GM18511 (cell line): ENCODE data around the gene ZNF217.
"Not testable (repeated sequence)": the region's sequence is repeated elsewhere in the genome, so short reads cannot be mapped to it uniquely, and the experiment has no call there.

Source experiments
- ATAC-seq: cut with Tn5 transposase; IDR thresholded peaks from one replicate; pipeline ENCODE4 v1.9.1; 2021; ENCODE audit warnings: mild to moderate bottlenecking, moderate library complexity; ENCODE audit not compliant: unreplicated experiment

The ZNF217 gene

DNA sequence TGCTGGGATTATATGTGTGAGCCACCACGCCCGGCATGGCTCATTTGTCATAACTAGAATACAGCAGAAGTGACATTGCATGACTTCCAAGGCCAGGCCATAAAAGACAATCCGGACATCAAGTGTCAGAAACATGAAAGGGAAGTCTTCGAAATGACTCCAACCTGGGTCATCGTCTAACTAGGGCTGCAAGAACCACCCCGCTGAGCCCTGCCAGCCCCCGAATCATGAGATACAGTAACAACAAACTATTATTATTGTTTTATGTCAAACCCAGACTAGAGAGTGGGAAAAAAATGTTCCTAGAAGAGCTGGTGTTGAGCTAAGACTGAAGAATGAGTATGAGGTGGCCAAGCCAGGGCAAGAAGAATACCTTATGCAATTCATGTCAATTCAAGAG is 59.6 kb downstream of the ZNF217 start:
- no peak for ATAC-seq

DNA sequence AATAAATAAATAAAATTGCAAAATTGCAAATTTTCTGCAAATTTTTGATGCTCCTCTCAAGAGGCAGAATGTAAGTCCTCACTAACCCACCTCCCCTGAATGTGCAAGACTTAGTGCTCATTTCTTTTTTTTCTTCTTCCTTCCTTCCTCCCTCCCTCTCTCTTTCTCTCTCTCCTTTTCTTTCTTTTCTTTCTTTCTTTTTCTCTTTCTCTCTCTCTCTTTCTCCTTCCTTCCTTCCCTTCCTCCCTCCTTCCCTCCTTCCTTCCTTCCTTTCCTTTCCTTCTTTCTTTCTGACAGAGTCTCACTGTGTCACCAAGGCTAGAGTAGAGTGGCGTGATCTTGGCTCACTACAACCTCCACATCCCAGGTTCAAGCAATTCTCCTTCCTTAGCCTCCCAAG is 60.1 kb downstream of the ZNF217 start:
- ATAC-seq, result no peak

DNA sequence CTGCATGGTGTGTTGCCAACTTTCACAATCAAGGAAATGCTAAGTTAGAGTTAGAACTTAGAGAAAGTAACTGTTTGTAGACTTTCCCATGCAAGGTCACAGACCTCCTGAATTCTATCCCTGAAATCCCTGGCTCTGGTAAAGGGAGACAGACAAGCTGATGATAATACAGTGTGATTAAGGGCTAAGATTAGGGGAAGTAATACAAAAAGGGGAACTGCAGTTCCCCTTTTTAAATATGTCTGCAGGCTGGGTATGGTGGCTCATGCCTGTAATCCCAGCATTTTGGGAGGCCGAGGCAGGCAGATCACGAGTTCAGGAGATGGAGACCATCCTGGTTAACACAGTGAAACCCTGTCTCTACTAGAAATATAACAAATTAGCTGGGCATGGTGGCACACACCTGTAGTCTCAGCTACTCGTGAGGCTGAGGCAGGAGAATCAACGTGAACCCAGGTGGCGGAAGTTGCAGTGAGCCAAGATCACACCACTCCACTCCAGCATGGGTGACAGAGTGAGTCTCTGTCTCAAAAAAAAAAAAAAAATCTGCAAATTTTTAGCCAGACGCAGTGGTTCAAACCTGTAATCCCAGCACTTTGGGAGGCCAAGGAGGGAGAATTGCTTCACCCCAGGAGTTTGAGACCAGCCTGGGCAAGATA is 60.9 kb downstream of the ZNF217 start:
- ATAC-seq, result peak; percentile 86

DNA sequence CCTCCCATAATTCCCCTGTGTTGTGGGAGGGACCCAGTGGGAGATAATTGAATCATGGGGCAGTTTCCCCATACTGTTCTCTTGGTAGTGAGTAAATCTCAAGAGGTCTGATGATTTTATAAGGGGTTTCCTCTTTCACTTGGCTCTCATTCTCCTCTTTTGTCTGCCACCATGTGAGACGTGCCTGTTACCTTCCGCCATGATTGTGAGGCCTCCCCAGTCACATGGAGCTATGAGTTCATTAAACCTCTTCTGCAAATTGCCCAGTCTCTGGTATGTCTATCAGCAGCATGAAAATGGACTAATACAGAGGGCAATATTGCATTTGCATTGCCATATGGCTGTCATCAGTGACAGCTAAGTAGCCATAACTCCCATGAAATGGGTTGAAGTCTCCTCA is 63.2 kb downstream of the ZNF217 start:
- ATAC-seq, result no peak

DNA sequence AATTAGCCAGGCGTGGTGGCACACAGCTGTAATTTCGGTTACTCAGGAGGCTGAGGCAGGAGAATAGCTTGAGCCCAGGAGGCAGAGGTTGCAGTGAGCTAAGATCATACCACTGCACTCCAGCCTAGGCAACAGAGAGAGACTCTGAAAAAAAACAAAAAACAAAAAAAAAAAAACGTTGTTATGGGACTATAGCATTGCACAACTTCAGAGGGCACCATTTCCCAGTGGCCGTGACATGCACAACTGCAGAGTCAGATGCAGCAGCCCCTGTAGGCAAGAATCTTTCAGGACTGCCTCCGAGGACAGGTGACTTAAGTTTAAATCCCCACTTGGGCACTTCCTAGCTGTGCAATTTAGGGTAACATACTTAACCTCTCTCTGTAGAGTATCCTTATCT is 64.0 kb downstream of the ZNF217 start:
- ATAC-seq, result no peak

DNA sequence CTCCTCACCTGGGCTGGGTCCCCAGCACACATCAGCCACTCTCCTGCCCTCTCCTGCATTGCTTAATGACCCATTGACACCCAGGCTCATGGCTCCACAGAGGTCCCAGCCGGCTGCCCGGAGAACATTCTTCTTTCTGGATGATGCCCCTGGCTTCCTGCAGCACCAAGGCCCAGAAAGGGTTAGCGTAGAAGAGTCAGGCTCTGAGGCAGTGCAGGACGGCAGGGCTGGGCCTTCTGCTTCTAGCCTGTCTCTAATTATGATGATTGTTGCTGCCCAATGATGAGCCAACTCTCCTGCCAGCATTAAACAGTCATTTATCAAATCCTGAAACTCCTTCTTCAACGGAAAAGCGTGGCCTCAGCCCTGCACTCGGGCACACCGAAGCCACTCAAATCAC is 66.4 kb downstream of the ZNF217 start:
- ATAC-seq, result no peak

DNA sequence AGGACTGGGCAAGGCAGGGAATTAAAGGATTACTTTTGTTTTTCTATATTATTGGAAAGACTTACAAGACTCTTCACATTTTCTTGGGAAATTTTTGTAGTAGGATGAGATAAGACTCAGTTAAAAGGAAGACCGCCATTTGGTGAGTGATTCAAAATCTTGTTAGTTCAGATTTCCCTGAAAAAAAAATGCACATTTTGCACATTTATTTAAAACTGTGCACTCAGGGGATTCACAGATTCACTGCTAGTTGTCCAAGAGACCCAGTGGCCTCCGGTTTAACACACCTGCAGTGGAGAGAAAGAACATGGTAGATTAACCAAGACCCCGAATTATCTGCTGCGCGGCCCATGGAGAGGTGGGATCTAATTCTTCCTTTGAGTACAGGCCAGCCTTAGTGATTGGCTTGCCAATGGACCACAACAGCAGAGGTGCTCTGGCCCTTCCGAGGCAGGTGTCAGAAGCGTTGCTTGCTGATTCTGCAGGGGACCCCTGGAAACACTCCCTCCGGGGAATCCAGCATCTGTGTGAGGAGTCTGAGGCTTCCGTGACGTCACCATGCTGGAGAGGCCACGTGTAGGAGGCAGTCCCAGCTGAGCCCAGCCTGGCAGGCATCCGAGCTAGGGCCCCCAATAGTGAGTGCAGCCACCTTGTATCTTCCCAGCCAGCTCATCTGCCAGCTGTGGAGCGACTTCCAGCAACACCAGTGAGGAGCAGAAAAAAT is 68.9 kb downstream of the ZNF217 start:
- no peak for ATAC-seq

DNA sequence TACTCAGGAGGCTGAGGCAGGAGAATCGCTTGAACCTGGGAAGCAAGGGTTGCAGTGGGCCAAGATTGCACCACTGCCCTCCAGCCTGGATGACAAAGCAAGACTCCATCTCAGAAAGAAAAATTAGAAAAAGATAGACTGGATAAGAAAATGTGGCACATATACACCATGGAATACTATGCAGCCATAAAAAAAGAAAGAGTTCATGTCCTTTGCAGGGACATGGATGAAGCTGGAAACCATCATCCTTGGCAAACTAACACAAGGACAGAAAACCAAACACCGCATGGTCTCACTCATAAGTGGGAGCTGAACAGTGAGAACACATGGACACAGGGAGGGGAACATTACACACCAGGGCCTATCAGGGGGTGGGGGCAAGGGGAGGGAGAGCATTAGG is 70.0 kb downstream of the ZNF217 start:
- not testable (repeated sequence) for ATAC-seq

DNA sequence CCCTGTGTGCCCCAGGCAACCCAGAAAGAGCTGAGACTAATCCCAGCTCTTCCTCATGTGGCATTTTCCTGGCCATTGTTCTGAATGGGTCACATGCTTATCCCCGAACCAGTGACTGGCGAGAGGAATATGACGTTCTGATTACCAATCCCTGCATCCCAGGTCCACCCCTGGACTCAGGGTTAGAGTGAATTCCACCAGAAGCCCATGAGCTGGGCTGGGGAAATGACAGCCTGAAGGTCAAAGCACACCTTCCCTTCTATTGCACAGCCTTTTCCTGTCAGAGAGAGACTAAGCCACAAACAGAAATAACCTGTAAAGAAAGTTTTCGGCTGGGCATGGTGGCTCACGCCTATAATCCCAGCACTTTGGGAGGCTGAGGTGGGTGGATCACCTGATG is 70.9 kb downstream of the ZNF217 start:
- ATAC-seq, result no peak

DNA sequence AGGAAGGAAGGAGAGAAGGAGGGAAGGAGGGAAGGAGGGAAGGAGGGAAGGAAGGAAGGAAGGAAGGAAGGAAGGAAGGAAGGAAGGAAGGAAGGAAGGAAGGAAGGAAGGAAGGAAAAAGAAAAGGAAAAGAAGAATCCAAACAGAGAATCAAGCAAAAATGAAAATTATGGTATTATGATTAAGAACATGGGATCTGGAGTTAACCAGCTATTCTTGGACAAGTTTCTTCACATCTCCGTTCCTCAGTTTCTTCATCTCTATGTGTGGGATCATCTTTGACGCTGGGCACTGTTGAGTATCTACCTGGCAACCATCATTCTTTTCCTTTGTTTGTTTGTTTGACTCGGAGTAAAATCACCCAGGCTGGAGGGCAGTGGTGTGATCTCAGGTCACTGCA is 71.6 kb downstream of the ZNF217 start:
- ATAC-seq, result no peak

DNA sequence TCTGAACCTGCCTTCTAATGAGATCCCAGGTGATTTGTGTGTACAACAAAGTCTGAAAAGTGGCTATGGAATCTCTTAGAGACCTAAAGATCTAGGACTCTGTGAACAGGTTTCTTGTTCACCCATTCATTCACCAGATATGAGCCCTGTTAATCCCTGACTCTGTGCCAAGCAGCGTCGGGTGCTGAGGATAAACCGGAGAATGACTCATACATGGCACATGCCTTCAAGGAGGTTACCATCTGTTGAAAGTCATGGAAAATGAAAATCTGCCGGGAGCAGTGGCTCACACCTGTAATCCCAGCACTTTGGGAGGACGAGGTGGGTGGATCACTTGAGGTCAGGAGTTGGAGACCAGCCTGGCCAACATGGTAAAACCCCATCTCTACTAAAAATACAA is 72.2 kb downstream of the ZNF217 start:
- ATAC-seq, result not testable (repeated sequence)

DNA sequence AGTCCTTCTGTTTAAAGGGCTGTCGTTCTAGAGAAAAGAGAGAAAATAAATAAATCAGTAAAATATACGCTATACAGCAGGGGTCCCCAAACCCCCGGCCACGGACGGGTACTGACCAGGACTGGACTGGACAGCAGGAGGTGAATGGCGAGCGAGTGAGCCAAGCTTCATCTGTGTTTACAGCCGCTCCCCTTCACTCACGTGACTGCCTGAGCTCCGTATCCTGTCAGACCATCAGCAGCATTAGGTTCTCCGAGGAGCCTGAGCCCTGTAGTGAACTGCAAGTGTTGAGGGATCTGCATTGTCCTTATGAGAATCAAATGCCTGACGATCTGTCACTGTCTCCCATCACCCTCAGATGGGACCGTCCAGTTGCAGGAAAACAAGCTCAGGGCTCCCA is 76.5 kb downstream of the ZNF217 start:
- ATAC-seq, result no peak
